NCI-H510A (cell line): ENCODE results near the gene ACMSD.
"Not testable (repeated sequence)": the region's sequence is repeated elsewhere in the genome, so short reads cannot be mapped to it uniquely, and the experiment has no call there.

ENCODE experiments used
- DNase-seq: peaks from one replicate; lab custom pipeline; 2025; lab: John Stamatoyannopoulos, UW

ACMSD gene

GRCh38 chr2:134852518-134852917 is 14.1 kb downstream of the ACMSD start:
- DNase-seq = no peak

- DNase-seq = no peak
Observed at GRCh38 chr2:134855709-134856108, 17.3 kb downstream of the ACMSD start.

GRCh38 chr2:134858245-134858644 is 19.8 kb downstream of the ACMSD start:
- no peak for DNase-seq

- no peak for DNase-seq
Observed at GRCh38 chr2:134861173-134861572, 22.8 kb downstream of the ACMSD start.

- DNase-seq = no peak
Observed at GRCh38 chr2:134862069-134862468, 23.7 kb downstream of the ACMSD start.

GRCh38 chr2:134862674-134863073 is 24.3 kb downstream of the ACMSD start:
- no peak for DNase-seq

GRCh38 chr2:134863446-134863845 is 25.0 kb downstream of the ACMSD start:
- DNase-seq = no peak

GRCh38 chr2:134865067-134865787 is 26.8 kb downstream of the ACMSD start:
- no peak for DNase-seq

- DNase-seq = no peak
Observed at GRCh38 chr2:134866498-134867099, 28.2 kb downstream of the ACMSD start.

GRCh38 chr2:134869946-134870736 is 31.7 kb downstream of the ACMSD start:
- no peak for DNase-seq

- DNase-seq = no peak
Observed at GRCh38 chr2:134873152-134873551, 34.7 kb downstream of the ACMSD start.

- DNase-seq = no peak
Observed at GRCh38 chr2:134875309-134875708, 36.9 kb downstream of the ACMSD start.

GRCh38 chr2:134882773-134883172 is 44.4 kb downstream of the ACMSD start:
- no peak for DNase-seq

GRCh38 chr2:134883552-134884293 is 45.3 kb downstream of the ACMSD start:
- DNase-seq = no peak

- DNase-seq = no peak
Observed at GRCh38 chr2:134884435-134884834, 46.0 kb downstream of the ACMSD start.

GRCh38 chr2:134892282-134893035 is 54.0 kb downstream of the ACMSD start:
- no peak for DNase-seq

GRCh38 chr2:134897932-134898331 is 59.5 kb downstream of the ACMSD start:
- no peak for DNase-seq

GRCh38 chr2:134899204-134899603 is 60.8 kb downstream of the ACMSD start:
- no peak for DNase-seq

GRCh38 chr2:134900151-134900550 is 61.7 kb downstream of the ACMSD start:
- DNase-seq = no peak

GRCh38 chr2:134903701-134904100 is 65.3 kb downstream of the ACMSD start:
- DNase-seq = not testable (repeated sequence)

- no peak for DNase-seq
Observed at GRCh38 chr2:134905168-134905567, 66.8 kb downstream of the ACMSD start.

- no peak for DNase-seq
Observed at GRCh38 chr2:134906726-134907125, 68.3 kb downstream of the ACMSD start.
